HCT116 (cell line): ENCODE data around the gene TJP2.

Experiments used
- ATF3 ChIP-seq: IDR thresholded peaks from 2 replicates; pipeline ENCODE4 v1.6.1; 2012
- CEBPB ChIP-seq: IDR thresholded peaks from 2 replicates; pipeline ENCODE4 v1.6.1; 2012; ENCODE audit warnings: low read depth
- CTCF ChIP-seq, 3 experiments: fragments of 200-600 bp in 1 of 3; sonication (generic) in 1 of 3; IDR thresholded peaks in 2 of 3; conservative IDR thresholded peaks in 1 of 3; 2 replicates each; pipeline ENCODE4 v1.5.1; 2012 to 2017; ENCODE audit warnings: low read depth in 2 of 3, low read length in 2 of 3, antibody characterized with exemption in 1 of 3, borderline replicate concordance in 1 of 3, control low read depth in 1 of 3, mild to moderate bottlenecking in 1 of 3, mixed read lengths in 1 of 3, mixed run types in 1 of 3, moderate library complexity in 1 of 3; ENCODE audit not compliant: insufficient read depth in 1 of 3
- EZH2 ChIP-seq: fragments of 200-600 bp; sonication (generic); IDR thresholded peaks from 2 replicates; pipeline ENCODE4 v1.6.1; 2017; ENCODE audit warnings: antibody characterized with exemption, mixed run types
- EZH2phosphoT487 ChIP-seq: fragments of 200-600 bp; IDR thresholded peaks from 2 replicates; pipeline ENCODE4 v1.6.1; 2018; ENCODE audit warnings: antibody characterized with exemption, borderline replicate concordance
- MAX ChIP-seq: IDR thresholded peaks from 2 replicates; pipeline ENCODE4 v1.6.1; 2012
- POLR2A ChIP-seq: IDR thresholded peaks from 2 replicates; pipeline ENCODE4 v1.7.0; 2011; ENCODE audit warnings: borderline replicate concordance; ENCODE audit not compliant: insufficient read depth, insufficient read length; ENCODE audit errors: extremely low read depth
- POLR2AphosphoS5 ChIP-seq: IDR thresholded peaks from 2 replicates; pipeline ENCODE4 v1.6.1; 2011; ENCODE audit warnings: mild to moderate bottlenecking, low read depth, low read length, moderate library complexity
- SP1 ChIP-seq: IDR thresholded peaks from 2 replicates; pipeline ENCODE4 v1.6.1; 2012; ENCODE audit warnings: low read depth
- YY1 ChIP-seq: IDR thresholded peaks from 2 replicates; pipeline ENCODE4 v1.6.1; 2011; ENCODE audit warnings: low read length, low read depth, moderate library complexity, mild to moderate bottlenecking; ENCODE audit not compliant: insufficient replicate concordance; ENCODE audit errors: extremely low read depth
- ZFX ChIP-seq: fragments of 450-650 bp; IDR thresholded peaks from 2 replicates; pipeline ENCODE4 v1.6.1; 2017
- ZNF274 ChIP-seq: fragments of 200-500 bp; sonication (Bioruptor generic); IDR thresholded peaks from 2 replicates; pipeline ENCODE4 v1.6.1; 2014; ENCODE audit warnings: mild to moderate bottlenecking, low read depth, low read length, inconsistent platforms

- TF ChIP-seq CTCF (IDR thresholded peaks at IDR 0.05 in 2 of 3, conservative IDR thresholded peaks at IDR 0.05 in 1 of 3; ENCODE audit: borderline replicate concordance in 1 of 3, insufficient read depth in 1 of 3, low read depth in 2 of 3, low read length in 2 of 3) (no peak), POLR2A (no peak), SP1 (no peak), CEBPB (no peak), EZH2 (no peak), EZH2phosphoT487 (no peak), MAX (no peak), ZNF274 (no peak), ZFX (no peak), POLR2AphosphoS5 (no peak), YY1 (no peak), ATF3 (no peak)
Measured at GRCh38 chr9:69250681-69251080, 76.6 kb downstream of the TJP2 start.
